ENCODE data around the gene DHCR24.

DHCR24 gene

GRCh38 chr1:54800899-54801759 is 85.9 kb downstream of the DHCR24 start, which contains the start of gene TTC22:
Gene TTC22, minus strand, starts transcription at chr1:54801323. Its CDS starts 160 bp downstream, at chr1:54801163.
- Histone ChIP-seq H3K27ac (peak within 1 kb of the TSS; percentile 85), H3K4me1 (peaks cover 1% of the 10 kb centered on the region), H3K4me2 (ENCODE audit: low read length) (peak within 1 kb of the TSS; percentile 90), H2AFZ (peak within 1 kb of the TSS; percentile 76), H3K9ac (peak within 1 kb of the TSS; percentile 46), H3K36me3 (ENCODE audit: control insufficient read depth, insufficient read depth, low read length) (no peaks in the 10 kb centered on the region), H3K79me2 (no peaks in the 10 kb centered on the region), H3K27me3 (ENCODE audit: control insufficient read depth, insufficient read depth, low read length) (no peaks in the 10 kb centered on the region), H3K4me3 (ENCODE audit: low read depth, low read length) (peak within 1 kb of the TSS; percentile 78), H3K9me3 (ENCODE audit: control insufficient read depth, low read length) (no peaks in the 10 kb centered on the region)
- TF ChIP-seq CTCF (IDR thresholded peaks at IDR 0.05): peak; percentile 33

- H3K9me3 ChIP-seq (ENCODE audit: control insufficient read depth, low read length): no peaks in the 10 kb centered on the region
- peak overlapping the region; percentile 78 for H3K4me3 ChIP-seq (ENCODE audit: low read depth, low read length)
- H2AFZ ChIP-seq: peak overlapping the region; percentile 76
- H3K36me3 ChIP-seq (ENCODE audit: control insufficient read depth, insufficient read depth, low read length): no peaks in the 10 kb centered on the region
- H3K27me3 ChIP-seq (ENCODE audit: control insufficient read depth, insufficient read depth, low read length): no peaks in the 10 kb centered on the region
- H3K4me1 ChIP-seq: peaks cover 6% of the 10 kb centered on the region
- H3K9ac ChIP-seq: peak overlapping the region; percentile 46
- H3K4me2 ChIP-seq (ENCODE audit: low read length): peak overlapping the region; percentile 90
- no peak for TF ChIP-seq CTCF (IDR thresholded peaks at IDR 0.05)
- H3K27ac ChIP-seq: peak overlapping the region; percentile 85
- no peaks in the 10 kb centered on the region for H3K79me2 ChIP-seq
These were observed 86.7 kb downstream of the DHCR24 start for GRCh38 chr1:54800041-54800898.
